Fibroblast of mammary gland (primary cell): ENCODE measurements around the gene DLG1.
"Not testable (repeated sequence)": the region's sequence is repeated elsewhere in the genome, so short reads cannot be mapped to it uniquely, and the experiment has no call there.

Experiments used
- DNase-seq: peaks from one replicate; pipeline ENCODE4 v3.0.0-alpha.2; 2010; ENCODE audit warnings: low read depth
- H3K4me3 ChIP-seq: 2 replicates; pipeline ENCODE4 v1.5.1; 2011; ENCODE audit warnings: low read depth, mild to moderate bottlenecking, low read length, moderate library complexity; ENCODE audit not compliant: control insufficient read depth
- TF ChIP-seq, protein P1 (sequence below): conservative IDR thresholded peaks from 2 replicates; pipeline ENCODE4 v1.5.1; 2011; ENCODE audit warnings: low read depth, low read length, inconsistent platforms; ENCODE audit not compliant: control insufficient read depth, insufficient read depth

DLG1 gene

DNA sequence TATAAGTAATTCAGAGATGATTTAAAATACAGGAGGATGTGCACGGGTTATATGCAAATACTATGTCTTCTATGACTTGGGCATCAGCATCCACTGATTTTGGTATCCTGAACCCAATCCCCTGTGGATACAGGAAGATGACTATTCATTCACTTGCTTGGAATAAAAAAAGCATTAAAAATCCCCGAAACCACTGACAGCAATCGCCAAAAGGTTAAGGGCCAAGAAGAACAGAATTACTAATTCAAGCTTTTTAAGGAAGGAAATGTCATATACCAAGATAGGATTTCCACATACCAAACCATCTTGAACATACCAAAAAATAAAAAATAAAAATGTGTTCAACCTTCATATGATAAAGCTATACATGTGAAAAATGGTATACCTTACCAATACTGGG, 93.7 kb downstream of the DLG1 start:
- H3K4me3 ChIP-seq, result no peak overlapping the region
- DNase-seq, result no peak

DNA sequence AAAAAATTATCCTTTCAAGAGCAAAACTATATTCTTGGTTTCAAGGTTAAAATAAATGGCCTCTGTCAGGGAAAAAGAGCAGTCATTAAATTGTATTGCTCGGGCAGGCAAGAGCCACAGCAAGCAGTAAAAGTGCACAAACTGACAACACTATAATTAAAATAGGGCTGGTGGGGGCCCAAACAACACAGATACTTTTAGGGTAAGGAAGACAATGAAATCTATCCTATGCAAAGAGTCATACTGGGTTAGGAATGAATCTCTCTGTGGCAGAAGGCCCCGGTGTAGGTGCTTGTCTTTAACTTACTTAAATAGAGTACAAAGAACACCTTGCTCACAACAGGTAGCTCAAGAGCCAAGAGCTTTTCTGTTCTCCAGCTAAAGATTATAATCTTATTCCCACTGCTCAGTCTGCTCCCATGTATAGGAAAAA, 94.7 kb downstream of the DLG1 start:
- TF ChIP-seq, protein P1, sequence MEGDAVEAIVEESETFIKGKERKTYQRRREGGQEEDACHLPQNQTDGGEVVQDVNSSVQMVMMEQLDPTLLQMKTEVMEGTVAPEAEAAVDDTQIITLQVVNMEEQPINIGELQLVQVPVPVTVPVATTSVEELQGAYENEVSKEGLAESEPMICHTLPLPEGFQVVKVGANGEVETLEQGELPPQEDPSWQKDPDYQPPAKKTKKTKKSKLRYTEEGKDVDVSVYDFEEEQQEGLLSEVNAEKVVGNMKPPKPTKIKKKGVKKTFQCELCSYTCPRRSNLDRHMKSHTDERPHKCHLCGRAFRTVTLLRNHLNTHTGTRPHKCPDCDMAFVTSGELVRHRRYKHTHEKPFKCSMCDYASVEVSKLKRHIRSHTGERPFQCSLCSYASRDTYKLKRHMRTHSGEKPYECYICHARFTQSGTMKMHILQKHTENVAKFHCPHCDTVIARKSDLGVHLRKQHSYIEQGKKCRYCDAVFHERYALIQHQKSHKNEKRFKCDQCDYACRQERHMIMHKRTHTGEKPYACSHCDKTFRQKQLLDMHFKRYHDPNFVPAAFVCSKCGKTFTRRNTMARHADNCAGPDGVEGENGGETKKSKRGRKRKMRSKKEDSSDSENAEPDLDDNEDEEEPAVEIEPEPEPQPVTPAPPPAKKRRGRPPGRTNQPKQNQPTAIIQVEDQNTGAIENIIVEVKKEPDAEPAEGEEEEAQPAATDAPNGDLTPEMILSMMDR, result no peak
- no peak for DNase-seq
- no peak overlapping the region for H3K4me3 ChIP-seq

More for the DNA sequence above, 93.7 kb downstream of the DLG1 start:
- TF ChIP-seq, protein P1, result no peak

DNA sequence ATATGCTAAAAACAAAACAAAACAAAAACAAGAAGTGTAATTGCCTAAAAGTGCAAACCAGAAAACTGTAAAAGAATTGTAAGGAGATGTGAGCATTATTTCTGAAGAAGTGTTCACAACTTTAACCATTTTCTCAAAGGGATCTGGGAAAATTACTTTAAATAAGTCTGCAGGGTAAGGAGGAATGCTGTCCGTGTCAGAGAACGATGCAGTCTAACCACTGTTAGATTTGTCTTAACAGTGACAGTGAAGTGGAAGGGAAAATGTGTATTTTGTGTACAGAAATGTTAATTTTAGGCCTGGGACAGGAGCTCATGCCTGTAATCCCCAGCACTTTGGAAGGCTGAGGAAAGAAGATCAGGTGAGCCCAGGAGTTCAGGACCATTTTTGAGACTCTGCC, 95.7 kb downstream of the DLG1 start:
- TF ChIP-seq, protein P1, result no peak
- no peak for DNase-seq
- H3K4me3 ChIP-seq, result no peak overlapping the region

DNA sequence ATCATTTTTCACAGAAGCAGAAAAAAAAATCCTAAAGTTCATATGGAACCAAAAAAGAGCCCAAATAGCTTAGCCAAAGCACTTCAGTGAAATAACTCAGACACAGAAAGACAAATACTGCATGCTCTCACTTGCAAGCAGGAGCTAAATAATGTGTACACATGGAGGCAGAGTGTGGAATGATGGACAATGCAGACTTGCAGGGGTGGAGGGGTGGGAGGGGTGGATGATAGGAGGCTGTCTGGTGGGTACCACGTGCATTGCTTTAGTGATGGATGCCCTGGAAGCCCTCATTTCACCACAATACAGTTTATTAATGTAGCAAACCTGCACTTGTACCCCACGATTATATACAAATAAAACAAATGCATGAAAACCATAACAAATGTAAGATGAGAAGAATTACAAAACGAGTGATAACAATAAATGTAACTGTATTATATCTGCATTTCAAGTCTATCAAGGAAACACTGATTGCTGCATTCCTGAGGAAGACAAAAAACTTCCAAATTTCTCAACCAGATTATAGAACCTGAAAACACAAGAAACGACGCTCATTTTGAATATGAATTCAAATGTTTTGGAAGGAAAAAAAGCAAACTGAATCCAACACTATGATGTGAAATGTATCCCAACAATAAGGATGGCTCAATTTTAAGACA, 96.5 kb downstream of the DLG1 start:
- no peak overlapping the region for H3K4me3 ChIP-seq
- TF ChIP-seq, protein P1, result no peak
- DNase-seq, result no peak

DNA sequence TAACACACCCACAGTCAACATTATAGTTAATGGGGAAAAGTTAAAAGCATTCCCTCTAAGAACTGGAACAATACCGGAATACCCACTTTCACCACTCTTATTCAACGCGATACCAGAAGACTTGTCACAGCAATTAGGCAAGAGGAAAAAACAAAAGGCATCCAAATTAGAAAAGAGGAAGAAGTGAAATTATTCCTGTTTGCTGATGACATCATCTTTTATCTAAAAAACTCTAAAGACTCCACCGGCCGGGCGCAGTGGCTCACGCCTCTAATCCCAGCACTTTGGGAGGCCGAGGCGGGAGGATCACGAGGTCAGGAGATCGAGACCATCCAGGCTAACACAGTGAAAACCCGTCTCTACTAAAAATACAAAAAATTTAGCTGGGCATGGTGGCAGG, 97.6 kb downstream of the DLG1 start:
- not testable (repeated sequence) for H3K4me3 ChIP-seq, DNase-seq

DNA sequence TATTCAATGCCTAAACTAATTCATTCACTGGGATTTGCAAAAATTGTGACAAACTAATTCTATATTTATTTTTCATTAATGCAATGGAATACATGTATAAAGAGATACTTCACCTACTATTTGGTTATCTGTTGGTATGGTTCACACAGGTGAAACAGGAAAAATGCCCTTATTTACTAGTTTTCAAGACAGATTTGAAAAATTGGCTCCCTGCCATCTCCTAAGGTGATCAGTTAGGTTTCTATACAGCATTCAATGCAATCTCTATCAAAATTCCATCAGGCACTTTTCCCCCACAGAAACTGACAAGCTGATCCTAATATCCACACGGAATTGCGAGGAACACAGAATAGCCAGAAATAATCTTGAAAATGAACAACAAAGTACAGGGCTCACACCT, 101.1 kb downstream of the DLG1 start:
- no peak for DNase-seq
- no peak overlapping the region for H3K4me3 ChIP-seq
- TF ChIP-seq, protein P1, result no peak

DNA sequence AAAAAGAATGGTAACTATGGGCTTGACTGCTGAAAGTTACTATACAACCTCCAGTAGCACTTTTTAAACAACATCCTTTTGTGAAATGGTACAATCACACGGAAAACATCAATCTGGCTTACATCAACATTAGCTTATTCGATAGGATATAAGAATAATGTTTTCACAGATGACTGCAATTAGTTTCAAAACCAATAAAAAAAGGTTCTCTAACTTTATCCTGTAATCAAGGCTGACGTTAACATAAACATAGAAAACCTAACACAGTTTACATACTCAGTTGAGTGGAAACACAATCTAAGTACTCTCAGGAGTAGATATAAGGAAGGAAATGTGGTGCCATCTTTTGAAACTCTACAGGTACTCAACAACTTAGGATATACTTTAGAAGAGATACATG, 102.2 kb downstream of the DLG1 start:
- TF ChIP-seq, protein P1, result no peak
- no peak overlapping the region for H3K4me3 ChIP-seq
- DNase-seq, result no peak
